GM12864 (cell line): ENCODE data around the gene NACAD.
A peak's percentile ranks its signal among the peaks of the same experiment; 100 is the strongest.

Experiments
- DNase-seq: peaks from one replicate; pipeline ENCODE4 v3.0.0-alpha.2; 2011; ENCODE audit warnings: low read depth
- H3K4me3 ChIP-seq: 2 replicates; pipeline ENCODE4 v1.5.1; 2011; ENCODE audit warnings: mild to moderate bottlenecking, low read depth, low read length, control low read depth
- CTCF ChIP-seq: IDR thresholded peaks from 2 replicates; pipeline ENCODE4 v1.5.1; 2011; ENCODE audit warnings: low read depth, mild to moderate bottlenecking, moderate library complexity, low read length, control low read depth, inconsistent platforms; ENCODE audit errors: missing control alignments

Gene NACAD

GRCh38 chr7:45073031-45073785 lies 15.6 kb downstream of the NACAD start:
- no peak for DNase-seq
- no peak overlapping the region for H3K4me3 ChIP-seq
- no peak for TF ChIP-seq CTCF

GRCh38 chr7:45072131-45073030 lies 16.4 kb downstream of the NACAD start:
- TF ChIP-seq CTCF, result no peak
- H3K4me3 ChIP-seq, result no peak overlapping the region
- no peak for DNase-seq

GRCh38 chr7:45071528-45071927 lies 17.2 kb downstream of the NACAD start:
- no peak for TF ChIP-seq CTCF
- no peak overlapping the region for H3K4me3 ChIP-seq
- DNase-seq, result no peak

GRCh38 chr7:45070254-45070642 lies 18.5 kb downstream of the NACAD start:
- H3K4me3 ChIP-seq, result no peak overlapping the region
- DNase-seq, result no peak
- TF ChIP-seq CTCF, result no peak

- DNase-seq, result no peak
- no peak overlapping the region for H3K4me3 ChIP-seq
- peak; percentile 14 for TF ChIP-seq CTCF
Observed at GRCh38 chr7:45069444-45070253, 19.1 kb downstream of the NACAD start.

- DNase-seq, result no peak
- no peak overlapping the region for H3K4me3 ChIP-seq
- no peak for TF ChIP-seq CTCF
Observed at GRCh38 chr7:45068236-45069023, 20.3 kb downstream of the NACAD start.
